Putamen (tissue), 1 donor: Measurements from ENCODE around the gene SIGLEC5.
A peak's percentile ranks its signal among the peaks of the same experiment; 100 is the strongest.

Experiments
- DNase-seq: peaks from one replicate; pipeline ENCODE4 v3.0.0-alpha.2; 2016; ENCODE audit warnings: low spot score

The SIGLEC5 gene

GRCh38 chr19:51587264-51588191 lies 42.7 kb downstream of the SIGLEC5 start:
- DNase-seq: no peak

DNA sequence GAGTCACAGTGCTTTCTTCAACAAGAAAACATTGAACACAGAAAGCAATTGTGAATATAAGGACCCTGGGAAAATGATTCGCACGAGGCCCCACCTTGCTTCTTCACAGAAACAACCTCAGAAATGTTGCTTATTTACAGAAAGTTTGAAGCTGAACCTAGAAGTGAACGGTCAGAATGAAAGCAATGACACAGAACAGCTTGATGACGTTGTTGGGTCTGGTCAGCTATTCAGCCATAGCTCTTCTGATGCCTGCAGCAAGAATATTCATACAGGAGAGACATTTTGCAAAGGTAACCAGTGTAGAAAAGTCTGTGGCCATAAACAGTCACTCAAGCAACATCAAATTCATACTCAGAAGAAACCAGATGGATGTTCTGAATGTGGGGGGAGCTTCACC lies 43.4 kb downstream of the SIGLEC5 start:
- no peak for DNase-seq

DNA sequence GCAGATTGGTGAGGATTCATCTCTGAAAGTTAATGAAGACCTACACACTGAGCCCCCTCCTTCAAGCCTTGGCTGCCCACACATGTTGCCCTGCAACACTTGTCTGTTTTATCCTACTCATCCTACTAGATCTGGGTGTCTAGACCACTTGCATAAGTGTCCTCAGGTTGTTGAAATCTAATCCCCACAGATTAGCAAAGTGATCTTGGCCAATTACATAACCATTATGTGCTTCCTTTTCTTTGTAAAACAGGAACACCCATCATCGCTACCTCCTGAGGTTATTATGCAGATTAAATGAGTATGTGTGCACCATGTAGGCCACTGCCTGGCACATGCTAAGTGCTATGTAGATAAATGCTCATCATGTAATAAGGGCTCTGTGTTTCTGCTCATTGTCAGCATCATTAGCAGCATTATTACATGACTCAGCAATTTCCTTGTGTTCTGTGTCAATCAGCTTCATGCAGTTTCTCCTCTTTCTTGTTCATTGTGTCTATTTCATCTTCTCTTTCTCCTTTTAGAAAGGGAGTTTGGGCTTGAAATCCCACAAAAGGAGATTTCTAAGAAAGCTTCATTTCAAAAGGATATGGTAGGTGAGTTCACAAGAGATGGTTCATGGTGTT lies 44.0 kb downstream of the SIGLEC5 start:
- DNase-seq: no peak

DNA sequence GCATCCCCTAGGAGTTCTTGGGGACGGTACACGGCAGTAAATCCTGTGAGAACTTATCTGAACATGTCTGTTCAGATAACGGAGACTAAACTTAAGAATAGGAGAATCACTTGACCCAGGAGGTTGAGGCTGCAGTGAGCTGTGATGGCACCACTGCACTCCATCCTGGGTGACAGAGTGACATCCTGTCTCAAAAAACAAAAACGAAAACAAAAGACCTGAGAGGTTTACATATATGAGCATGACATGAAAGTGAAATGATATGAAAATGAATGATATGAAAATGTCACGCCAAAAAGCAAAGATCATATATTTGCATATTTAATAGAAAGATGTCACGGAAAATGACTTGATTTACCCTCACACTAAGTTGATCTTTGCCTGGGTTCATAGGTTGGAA lies 53.4 kb downstream of the SIGLEC5 start:
- DNase-seq: no peak

DNA sequence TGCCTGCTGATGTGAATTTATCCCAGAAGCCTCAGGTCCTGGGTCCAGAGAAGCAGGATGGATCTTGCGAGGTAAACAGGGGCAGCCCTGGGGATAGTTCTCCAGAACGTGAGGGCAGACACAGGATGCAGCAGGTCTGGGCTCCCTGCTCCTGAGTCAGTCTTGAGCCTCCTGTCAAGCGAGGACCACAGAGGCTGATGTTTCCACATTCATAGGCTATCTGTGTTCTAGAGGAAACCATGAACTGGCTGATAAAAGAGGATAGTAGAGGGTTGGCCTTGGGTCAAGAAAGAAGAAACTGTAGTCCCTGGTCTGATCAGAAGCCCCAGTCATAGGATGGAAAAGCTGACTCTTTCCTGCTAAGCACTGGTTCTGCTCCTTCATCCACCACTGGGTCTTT lies 56.9 kb downstream of the SIGLEC5 start:
- DNase-seq: no peak

DNA sequence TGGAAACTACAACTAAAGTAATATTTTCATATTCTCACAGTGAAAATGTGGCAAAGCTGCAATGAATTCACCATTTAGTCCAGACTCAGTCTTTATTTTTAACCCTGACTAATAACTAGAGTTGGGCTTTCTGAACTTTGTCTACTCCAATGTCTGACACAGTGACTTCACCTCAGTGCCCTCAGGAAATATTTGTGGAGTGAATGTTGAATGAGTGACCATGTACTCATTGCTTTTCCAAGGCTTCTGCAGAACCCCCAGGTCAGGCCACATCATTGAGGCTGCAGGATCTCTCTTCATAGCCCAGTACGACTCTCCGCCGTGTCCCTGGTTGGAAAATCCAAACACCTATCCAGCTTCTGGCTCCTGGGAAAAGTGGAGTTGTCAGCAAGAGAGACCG lies 57.3 kb downstream of the SIGLEC5 start:
- no peak for DNase-seq

GRCh38 chr19:51572410-51572809 lies 57.8 kb downstream of the SIGLEC5 start:
- no peak for DNase-seq

- DNase-seq: no peak
Observed at GRCh38 chr19:51571599-51571998, 58.6 kb downstream of the SIGLEC5 start.

DNA sequence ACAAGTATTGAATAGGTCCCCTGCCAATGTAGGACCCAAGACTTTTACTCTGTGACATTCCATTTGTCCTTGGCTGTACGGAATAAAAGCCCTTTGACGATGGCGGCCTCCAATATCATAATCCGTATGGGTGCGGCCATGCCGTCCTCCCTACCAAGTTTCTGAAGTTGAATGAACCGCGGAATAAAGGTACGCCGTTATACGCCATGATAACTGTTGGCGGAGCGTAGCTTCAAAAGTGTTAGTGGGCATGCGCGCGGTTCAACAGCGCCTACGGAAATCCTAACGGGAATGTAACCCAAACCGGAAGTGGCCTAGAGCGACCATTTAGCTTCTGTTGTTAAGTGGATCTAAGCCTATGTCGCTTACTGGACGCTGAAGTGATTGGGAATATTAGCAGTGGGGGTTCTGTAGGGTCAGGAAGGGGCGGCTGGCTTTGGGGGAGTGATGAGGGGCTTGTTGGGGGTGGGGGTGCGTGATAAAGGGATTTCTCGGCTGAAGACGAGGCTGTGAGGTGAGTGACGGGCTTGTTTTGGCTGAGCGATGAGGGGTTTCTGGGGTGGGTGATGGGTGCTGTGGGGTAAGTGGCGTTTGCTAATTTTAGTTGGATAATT lies 59.1 kb downstream of the SIGLEC5 start, which contains the start of gene ZNF175:
Gene ZNF175 (plus strand): TSS at position 322 of the 614 bp plus-strand sequence. CDS start 2,047 bp downstream, outside the sequence.
- peak; percentile 98 for DNase-seq

GRCh38 chr19:51568456-51568855 lies 61.7 kb downstream of the SIGLEC5 start:
- DNase-seq: no peak

- DNase-seq: no peak
Observed at GRCh38 chr19:51567583-51567982, 62.6 kb downstream of the SIGLEC5 start.

GRCh38 chr19:51566489-51567100 lies 63.6 kb downstream of the SIGLEC5 start:
- DNase-seq: no peak

DNA sequence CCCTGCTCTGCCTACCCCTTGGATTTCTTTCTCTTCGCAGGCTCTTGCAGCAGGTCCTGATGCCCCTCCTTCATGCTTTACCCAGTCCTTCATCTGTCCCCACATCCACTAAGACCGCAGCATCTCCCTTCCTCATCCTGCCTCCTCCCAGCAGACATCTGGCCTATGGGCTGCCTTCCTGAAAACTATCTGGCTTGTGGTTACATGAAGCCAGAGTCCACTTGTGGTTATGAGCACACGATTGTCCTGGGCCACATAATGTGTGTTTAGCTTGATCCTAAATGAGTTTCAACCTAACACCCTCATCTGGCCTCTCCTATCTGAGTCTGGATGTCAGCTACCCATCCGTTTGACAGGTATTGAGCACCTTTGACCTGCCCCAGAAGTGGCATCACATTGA lies 64.6 kb downstream of the SIGLEC5 start:
- DNase-seq: no peak

- no peak for DNase-seq
Observed at GRCh38 chr19:51564791-51565190, 65.4 kb downstream of the SIGLEC5 start.
